ENCODE data around the gene ILF3.

The ILF3 gene

GRCh38 chr19:10701955-10702525, 47.9 kb downstream of the ILF3 start:
- peak; percentile 24 to 45 for DNase-seq

DNA sequence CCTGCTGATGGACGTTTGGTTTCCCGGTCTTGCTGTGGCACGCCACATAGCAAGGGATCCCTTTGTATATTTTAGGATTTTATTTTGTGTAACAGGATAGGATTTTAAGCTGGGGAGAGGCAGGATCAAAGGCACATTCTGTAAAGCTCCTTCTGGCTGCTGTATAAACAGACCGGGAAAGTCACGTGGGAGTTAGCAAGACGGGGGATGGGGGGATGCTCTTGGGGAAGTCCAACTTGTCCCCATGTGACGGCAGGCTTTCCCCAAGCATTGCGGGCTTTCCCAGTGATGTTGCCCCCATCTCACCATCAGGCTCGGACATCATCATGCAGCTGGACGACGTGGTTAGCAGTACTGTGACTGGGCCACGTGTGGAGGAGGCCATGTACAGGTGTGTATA, 52.8 kb downstream of the ILF3 start:
- no peak for DNase-seq

DNA sequence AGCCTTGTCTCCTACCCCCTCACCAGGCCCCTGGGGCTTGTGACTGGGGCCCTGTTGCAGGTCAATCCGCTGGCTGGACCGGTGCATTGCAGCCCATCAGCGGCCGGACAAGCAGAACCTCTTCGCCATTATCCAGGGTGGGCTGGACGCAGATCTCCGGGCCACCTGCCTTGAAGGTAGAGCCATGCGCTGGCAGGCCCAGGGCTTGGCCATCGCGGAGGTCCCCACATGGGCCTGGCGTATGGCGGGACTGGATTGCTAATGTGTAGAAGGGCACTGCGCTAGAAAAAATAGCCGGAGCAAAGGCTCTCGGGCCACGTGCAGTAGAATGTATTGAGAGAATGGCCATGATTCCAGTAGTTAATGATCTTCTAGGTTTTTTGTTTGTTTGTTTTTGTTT, 53.3 kb downstream of the ILF3 start:
- no peak for DNase-seq

DNA sequence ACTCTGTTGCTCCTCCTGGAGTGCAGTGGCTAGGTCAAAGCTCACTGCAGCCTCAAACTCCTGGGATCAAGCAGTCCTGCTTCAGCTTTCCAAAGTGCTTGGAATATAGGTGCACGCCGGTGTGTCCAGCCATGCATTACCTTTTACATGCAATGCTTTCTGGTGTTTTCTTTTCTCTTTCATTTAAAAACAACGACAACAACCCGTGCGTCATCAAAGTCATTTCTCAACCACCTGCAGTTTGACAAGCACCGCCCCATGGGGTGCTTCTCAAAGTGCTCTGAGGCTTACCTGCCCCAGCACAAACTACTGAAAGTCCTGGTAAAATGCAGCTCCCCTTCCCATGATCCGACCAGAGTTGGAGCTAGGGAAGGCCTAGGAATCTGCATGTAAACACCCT, 54.1 kb downstream of the ILF3 start:
- DNase-seq = no peak

GRCh38 chr19:10712045-10712444, 57.9 kb downstream of the ILF3 start:
- no peak for DNase-seq

DNA sequence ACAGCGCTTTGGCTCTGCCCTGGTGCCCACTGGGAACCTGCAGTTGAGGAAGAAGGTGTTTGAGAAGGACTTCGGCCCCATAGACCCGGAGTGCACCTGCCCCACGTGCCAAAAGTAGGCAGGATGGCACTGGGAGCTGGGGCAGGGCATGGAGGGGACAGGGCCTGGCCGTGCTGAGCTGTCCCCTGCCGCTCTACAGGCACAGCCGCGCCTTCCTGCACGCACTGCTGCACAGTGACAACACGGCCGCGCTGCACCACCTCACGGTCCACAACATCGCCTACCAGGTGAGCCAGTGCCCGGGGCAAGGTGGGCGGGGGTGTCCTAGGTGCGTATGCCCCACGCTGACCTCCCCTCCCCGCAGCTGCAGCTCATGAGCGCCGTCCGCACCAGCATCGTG, 58.6 kb downstream of the ILF3 start:
- DNase-seq = no peak

DNA sequence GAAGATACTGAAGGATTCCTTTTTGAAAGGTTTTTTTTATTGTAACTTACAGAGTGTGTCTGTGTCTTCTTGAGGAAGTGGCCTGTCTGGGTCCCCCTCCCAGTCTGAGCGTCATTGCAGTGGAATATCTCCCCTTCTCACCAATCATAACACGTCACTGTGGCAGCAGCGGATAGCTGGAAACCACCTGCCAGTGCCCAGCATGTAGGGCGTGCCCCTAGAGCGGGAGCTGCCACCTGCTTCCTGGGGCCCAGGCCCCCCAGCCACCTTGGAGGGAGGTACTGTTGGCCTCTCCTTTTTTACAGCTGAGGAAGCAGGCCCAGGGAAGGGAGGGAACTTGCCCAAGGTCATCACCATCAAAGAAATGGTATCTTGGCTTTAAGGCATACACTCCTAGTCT, 59.2 kb downstream of the ILF3 start:
- DNase-seq = peak; percentile 35 to 74

DNA sequence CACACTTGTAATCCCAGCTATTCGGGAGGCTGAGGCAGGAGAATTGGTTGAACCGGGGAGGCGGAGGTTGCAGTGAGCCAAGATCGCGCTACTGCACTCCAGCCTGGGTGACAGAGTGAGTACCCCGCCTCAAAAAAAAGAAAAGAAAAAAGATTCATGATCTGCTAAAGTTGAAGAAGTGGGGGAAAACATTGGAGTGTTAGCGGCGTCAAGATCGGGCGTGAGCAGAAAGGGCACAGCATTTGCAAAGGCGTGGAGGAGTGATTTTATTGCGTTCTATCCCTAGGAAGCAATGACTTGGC, 62.9 kb downstream of the ILF3 start:
- no peak for DNase-seq

GRCh38 chr19:10717356-10718204, 63.4 kb downstream of the ILF3 start, which contains the start of gene DNM2:
Gene DNM2 (plus strand): TSS chr19:10718079. CDS start chr19:10718243, 164 bp downstream.
- peak; percentile 100 for DNase-seq

DNA sequence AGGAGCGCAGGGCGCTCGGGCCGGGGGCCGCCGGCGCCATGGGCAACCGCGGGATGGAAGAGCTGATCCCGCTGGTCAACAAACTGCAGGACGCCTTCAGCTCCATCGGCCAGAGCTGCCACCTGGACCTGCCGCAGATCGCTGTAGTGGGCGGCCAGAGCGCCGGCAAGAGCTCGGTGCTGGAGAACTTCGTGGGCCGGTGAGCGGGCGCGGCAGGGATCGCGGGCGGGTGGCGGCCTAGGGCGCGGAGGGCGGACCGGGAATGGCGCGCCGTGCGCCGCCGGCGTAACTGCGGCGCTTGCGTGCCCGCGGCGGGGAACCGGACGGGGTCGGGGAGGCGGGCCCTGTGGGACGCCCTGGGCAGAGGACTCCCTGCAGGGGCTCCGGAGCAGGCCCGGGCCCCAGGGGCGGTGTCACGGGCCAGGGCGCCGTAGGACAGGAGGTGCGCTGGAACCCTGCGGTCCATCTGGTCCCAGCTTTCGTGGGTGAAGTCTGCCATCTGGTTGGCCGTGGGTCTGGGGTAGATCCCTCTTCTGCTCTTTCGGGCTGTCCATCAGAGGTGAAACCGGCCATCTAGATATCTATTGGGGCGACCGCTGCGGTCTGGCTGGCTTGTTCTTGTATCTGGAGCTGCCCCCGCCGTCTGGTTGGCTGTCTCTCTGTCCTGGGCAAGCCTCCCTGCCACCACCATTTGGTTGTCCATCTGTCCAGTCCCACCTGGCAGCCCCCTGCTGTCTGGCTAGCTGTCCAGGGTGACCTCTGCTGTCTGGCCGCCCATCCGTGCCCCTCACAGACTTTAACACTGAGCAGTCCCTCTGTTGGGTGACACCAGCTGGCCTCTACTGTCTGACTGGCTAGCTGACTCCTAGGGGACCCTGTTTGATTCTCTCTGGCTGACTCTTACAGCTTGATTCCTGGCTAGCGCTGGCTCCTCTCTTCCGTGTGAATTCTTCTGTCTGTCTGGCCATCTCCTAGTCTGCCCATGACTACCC, 64.4 kb downstream of the ILF3 start:
- peak; percentile 27 to 45 for DNase-seq

GRCh38 chr19:10719466-10719961, 65.4 kb downstream of the ILF3 start:
- no peak for DNase-seq

GRCh38 chr19:10720607-10721125, 66.5 kb downstream of the ILF3 start:
- no peak for DNase-seq

DNA sequence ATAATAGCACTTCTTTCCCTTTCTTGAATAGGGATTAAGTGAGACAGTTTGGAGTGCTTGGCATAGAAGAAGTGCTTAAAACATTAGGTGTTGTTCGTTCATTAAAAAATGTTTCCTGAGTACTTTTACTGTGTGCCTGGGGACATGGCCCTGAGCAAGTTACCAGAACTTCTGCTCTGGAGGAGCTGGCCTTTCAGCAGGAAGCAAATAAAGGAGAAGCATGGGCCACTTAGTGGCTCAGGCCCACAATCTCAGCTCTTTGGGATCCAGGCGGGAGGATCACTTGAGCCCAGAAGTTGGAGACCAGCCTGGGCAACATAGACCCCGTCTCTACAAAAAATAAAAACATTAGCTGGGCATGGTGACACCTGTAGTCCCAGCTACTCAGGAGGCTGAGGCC, 69.4 kb downstream of the ILF3 start:
- no peak for DNase-seq

- DNase-seq = no peak
Measured at GRCh38 chr19:10724573-10725071, 70.5 kb downstream of the ILF3 start.

- DNase-seq = no peak
Measured at GRCh38 chr19:10725415-10725814, 71.3 kb downstream of the ILF3 start.

DNA sequence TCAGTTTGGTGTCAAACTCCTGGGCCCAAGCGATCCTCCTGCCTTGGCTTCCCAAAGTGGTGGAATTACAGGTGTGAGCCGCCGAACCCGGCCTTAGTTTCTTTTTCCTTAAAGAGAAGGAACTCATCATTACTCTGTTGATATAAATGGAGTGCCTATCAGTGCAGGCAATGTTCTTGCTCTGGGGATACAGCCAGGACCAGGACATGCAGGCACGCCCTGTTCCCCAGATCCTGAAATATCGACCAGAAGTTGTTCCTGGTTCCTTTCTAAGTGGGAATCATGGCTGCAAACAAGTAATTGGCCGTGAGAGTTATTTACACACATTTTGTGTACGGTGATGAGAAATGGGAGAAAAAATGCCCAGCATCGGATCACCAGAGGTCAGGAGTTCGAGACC, 72.1 kb downstream of the ILF3 start:
- no peak for DNase-seq

DNA sequence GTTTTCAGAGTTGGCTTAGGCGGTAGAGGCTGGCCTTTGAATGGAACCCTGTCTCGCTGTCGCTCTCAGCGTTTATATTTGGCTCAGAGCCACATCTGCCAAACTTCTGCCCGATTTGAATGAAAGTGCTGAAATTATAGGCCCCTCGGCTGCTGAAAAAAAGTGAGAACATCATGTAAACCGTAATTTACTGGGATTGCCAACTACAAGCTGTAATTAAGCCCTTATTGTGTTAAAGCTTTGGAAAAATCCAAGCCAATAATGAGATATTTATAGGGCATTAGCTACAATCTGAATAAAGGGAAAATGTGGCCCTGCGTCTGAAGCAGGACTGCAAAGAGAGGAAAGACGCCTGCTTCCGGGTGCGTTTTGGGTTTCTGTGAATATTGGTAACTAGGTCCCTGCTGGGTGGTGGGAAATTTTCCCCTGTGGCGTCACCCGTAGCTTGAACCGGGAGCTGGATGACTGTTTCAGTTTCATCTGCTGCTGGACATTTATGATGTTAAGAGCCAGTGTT, 73.6 kb downstream of the ILF3 start:
- DNase-seq = peak; percentile 90 to 93

DNA sequence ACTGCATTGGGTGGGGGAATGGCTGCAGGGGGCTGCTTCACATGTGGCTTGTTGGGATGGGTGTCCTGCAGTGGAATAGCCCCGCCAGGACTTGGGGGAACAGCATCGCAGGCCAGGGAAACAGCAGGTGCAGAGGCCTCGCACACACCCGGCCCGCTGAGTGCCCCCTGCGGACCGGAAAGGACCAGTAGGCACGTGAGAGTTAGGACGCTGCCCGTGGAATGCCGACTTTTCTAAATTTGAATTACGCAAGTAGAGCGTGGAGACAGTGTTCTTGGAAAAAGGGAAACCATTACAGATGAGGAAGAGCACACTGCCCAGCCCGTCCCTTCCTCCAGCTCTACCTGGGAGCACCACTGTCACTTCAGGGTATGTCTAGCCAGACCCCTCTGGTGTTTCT, 75.3 kb downstream of the ILF3 start:
- no peak for DNase-seq

- DNase-seq = no peak
Measured at GRCh38 chr19:10730932-10731331, 76.8 kb downstream of the ILF3 start.

DNA sequence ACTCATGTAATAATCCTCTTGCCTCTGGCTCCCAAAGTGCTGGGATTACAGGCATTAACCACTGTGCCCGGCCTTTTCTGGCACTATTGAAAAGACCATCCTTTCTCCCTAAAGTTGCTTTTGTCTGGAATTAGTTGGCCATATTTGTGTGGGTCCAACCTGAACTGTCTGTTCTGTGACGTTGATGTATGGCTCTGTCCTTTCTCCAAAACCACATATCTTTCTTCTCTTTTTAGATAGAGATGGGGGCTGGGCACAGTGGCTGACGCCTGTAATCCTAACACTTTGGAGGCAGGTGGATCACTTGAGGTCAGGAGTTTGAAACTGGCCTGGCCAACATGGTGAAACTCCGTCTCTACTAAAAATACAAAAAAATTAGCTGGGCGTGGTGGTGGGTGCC, 81.6 kb downstream of the ILF3 start:
- no peak for DNase-seq

DNA sequence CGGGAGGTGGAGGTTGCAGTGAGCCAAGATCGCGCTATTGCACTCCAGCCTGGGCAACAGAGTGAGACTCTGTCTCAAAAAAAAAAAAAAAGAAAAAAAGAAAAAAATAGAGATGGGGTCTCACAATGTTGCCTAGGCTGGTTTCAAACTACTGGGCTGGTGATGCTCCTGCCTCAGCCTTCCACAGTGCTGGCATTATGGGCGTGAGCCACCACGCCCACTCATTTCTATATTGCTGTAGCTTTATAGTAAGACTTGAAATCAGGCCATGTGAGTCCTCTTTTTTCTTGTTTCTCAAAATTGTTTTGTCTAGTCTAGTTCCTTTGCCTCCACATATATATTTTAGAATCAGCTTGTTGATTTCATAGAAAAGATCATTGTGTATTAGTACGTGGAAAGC, 82.0 kb downstream of the ILF3 start:
- DNase-seq = no peak

- DNase-seq = no peak
Measured at GRCh38 chr19:10736916-10737551, 82.9 kb downstream of the ILF3 start.

All from NCI-H2081 (cell line).